Lower leg skin (tissue), 3 donors: ENCODE results near the gene ATP2A2.

Experiments used
- POLR2A ChIP-seq, 2 donors: fragments of 450-650 bp; IDR thresholded peaks; one replicate each; pipeline ENCODE4 v1.6.1; 2016 to 2017; ENCODE audit warnings: antibody characterized with exemption in 2 of 2, mild to moderate bottlenecking in 1 of 2, moderate library complexity in 1 of 2
- TF ChIP-seq, protein P1 (sequence below), 3 donors: fragments of 450-650 bp; IDR thresholded peaks; one replicate each; pipeline ENCODE4 v1.5.1; 2016; ENCODE audit warnings: antibody characterized with exemption in 3 of 3, mild to moderate bottlenecking in 3 of 3, moderate library complexity in 2 of 3

DNA sequence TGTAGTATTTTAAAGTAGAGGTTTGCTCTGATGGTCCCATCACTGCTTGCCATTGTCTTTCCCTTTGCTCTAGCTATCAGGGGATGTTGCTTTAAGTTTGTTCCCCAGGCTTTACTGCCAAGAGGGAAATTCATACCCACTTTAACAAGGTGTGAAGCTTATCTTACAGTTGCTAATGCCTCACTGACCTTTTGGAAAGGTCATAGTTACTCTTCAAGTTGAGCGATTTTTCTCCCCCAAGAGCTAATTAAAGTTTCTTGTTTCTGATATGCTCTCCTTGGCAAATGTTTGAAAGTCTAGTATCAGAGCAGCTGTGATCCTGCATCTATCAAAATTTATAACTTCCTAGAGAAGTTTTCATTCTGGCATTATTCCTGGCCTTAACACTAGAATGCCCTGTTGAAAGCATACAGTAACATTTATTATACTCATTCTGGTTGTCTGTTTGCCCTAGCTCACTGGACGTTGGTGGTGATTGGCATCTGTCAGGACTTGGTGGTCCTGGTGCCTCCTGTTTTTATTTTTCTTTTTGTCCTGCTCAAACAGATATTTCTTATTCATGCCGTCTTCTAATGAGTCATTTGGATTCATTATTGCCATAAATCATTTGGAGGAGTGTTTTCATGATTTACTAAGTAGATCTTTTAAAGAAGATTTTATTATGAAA, 8.1 kb downstream of the ATP2A2 start:
- TF ChIP-seq, protein P1, sequence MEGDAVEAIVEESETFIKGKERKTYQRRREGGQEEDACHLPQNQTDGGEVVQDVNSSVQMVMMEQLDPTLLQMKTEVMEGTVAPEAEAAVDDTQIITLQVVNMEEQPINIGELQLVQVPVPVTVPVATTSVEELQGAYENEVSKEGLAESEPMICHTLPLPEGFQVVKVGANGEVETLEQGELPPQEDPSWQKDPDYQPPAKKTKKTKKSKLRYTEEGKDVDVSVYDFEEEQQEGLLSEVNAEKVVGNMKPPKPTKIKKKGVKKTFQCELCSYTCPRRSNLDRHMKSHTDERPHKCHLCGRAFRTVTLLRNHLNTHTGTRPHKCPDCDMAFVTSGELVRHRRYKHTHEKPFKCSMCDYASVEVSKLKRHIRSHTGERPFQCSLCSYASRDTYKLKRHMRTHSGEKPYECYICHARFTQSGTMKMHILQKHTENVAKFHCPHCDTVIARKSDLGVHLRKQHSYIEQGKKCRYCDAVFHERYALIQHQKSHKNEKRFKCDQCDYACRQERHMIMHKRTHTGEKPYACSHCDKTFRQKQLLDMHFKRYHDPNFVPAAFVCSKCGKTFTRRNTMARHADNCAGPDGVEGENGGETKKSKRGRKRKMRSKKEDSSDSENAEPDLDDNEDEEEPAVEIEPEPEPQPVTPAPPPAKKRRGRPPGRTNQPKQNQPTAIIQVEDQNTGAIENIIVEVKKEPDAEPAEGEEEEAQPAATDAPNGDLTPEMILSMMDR (IDR thresholded peaks at IDR 0.05) = no peak
- TF ChIP-seq POLR2A (IDR thresholded peaks at IDR 0.05) = no peak
